ENCODE data around the gene FILIP1L. TPM values are rescaled to one million over a fixed set of nuclear protein-coding genes. Genes with fewer than 3 reads are reported as not detected.

Gene FILIP1L
- total RNA-seq, 1 experiment from 2014 or later: 0.17 TPM

- RAD21 ChIA-PET (ENCODE audit: low non-redundant PET in 1 of 2, low total read pairs in 2 of 2, uncharacterized antibody in 2 of 2, unreplicated experiment in 2 of 2): no interaction called here
- no peak overlapping the region for H3K4me2 ChIP-seq (ENCODE audit: low read length)
- ATAC-seq (no peak), DNase-seq (ENCODE audit: low read depth, low spot score) (no peak)
- no peaks in the 10 kb centered on the region for H3K9me2 ChIP-seq (ENCODE audit: insufficient read depth)
- H3K27ac ChIP-seq (ENCODE audit: low read depth, low read length): no peak overlapping the region
- H4K20me1 ChIP-seq (ENCODE audit: insufficient read depth): no peaks in the 10 kb centered on the region
- H3K4me1 ChIP-seq (ENCODE audit: control insufficient read depth in 1 of 2, insufficient read depth in 2 of 2, low read length in 2 of 2): no peaks in the 10 kb centered on the region
- CTCF ChIA-PET: interaction anchor here (1.1 kb wide), 1 partner anchor 8 kb away, joined by 4 read pairs; no protein-coding TSS in a partner anchor
- no peaks in the 10 kb centered on the region for H3K36me3 ChIP-seq (ENCODE audit: control insufficient read depth in 1 of 2, insufficient read depth in 2 of 2, low read length in 2 of 2)
- intact Hi-C loops (cut with micrococcal nuclease): no loop called here
- H3K79me2 ChIP-seq (ENCODE audit: insufficient read depth, low read length): no peaks in the 10 kb centered on the region
- H2AFZ ChIP-seq (ENCODE audit: low read depth, low read length, poor library complexity, severe bottlenecking): no peak overlapping the region
- TF ChIP-seq CBX3 (IDR thresholded peaks at IDR 0.05; ENCODE audit: low read depth) (no peak), CEBPB (IDR thresholded peaks at IDR 0.05; ENCODE audit: low read depth) (no peak), EGR1 (IDR thresholded peaks at IDR 0.05; ENCODE audit: low read depth) (no peak), POLR2A (IDR thresholded peaks at IDR 0.05; ENCODE audit: borderline replicate concordance, extremely low read depth, insufficient read depth, insufficient read length) (no peak), ZNF274 (IDR thresholded peaks at IDR 0.05; ENCODE audit: low read depth, low read length) (no peak), JUND (IDR thresholded peaks at IDR 0.05) (no peak)
- BruUV-seq (replicated peaks): no TSS peak
- no peak overlapping the region for H3K4me3 ChIP-seq (replicated peaks in 1 of 2; ENCODE audit: low read depth in 1 of 2, low read length in 2 of 2)
- no peaks in the 10 kb centered on the region for H3K9me3 ChIP-seq (ENCODE audit: control insufficient read depth in 1 of 2, insufficient read depth in 1 of 2, low read depth in 1 of 2, low read length in 2 of 2)
- no peak overlapping the region for H3K9ac ChIP-seq (ENCODE audit: low read length)
- H3K27me3 ChIP-seq (ENCODE audit: insufficient read depth, low read length): no peaks in the 10 kb centered on the region
- POLR2A ChIA-PET: no interaction called here
Observed at GRCh38 chr3:100060685-100061484, 53.4 kb downstream of the FILIP1L start.

- no peak overlapping the region for H3K27ac ChIP-seq (ENCODE audit: low read depth, low read length)
- no peaks in the 10 kb centered on the region for H3K9me2 ChIP-seq (ENCODE audit: insufficient read depth)
- H3K36me3 ChIP-seq (ENCODE audit: control insufficient read depth in 1 of 2, insufficient read depth in 2 of 2, low read length in 2 of 2): no peaks in the 10 kb centered on the region
- no peaks in the 10 kb centered on the region for H3K9me3 ChIP-seq (ENCODE audit: control insufficient read depth in 1 of 2, insufficient read depth in 1 of 2, low read depth in 1 of 2, low read length in 2 of 2)
- POLR2A ChIA-PET: no interaction called here
- no peaks in the 10 kb centered on the region for H3K79me2 ChIP-seq (ENCODE audit: insufficient read depth, low read length)
- CTCF ChIA-PET: no interaction called here
- RAD21 ChIA-PET (ENCODE audit: low non-redundant PET in 1 of 2, low total read pairs in 2 of 2, uncharacterized antibody in 2 of 2, unreplicated experiment in 2 of 2): no interaction called here
- BruUV-seq (replicated peaks): no TSS peak
- H3K9ac ChIP-seq (ENCODE audit: low read length): no peak overlapping the region
- no peaks in the 10 kb centered on the region for H3K4me1 ChIP-seq (ENCODE audit: control insufficient read depth in 1 of 2, insufficient read depth in 2 of 2, low read length in 2 of 2)
- H2AFZ ChIP-seq (ENCODE audit: low read depth, low read length, poor library complexity, severe bottlenecking): no peak overlapping the region
- intact Hi-C loops (cut with micrococcal nuclease): no loop called here
- no peak overlapping the region for H3K4me2 ChIP-seq (ENCODE audit: low read length)
- H3K27me3 ChIP-seq (ENCODE audit: insufficient read depth, low read length): no peaks in the 10 kb centered on the region
- no peaks in the 10 kb centered on the region for H4K20me1 ChIP-seq (ENCODE audit: insufficient read depth)
- TF ChIP-seq FOSL1 (IDR thresholded peaks at IDR 0.05; ENCODE audit: low read depth): no peak
- no peak for TF ChIP-seq ATF3 (IDR thresholded peaks at IDR 0.05)
- TF ChIP-seq RAD21 (IDR thresholded peaks at IDR 0.05; ENCODE audit: low read depth): no peak
- TF ChIP-seq CEBPB (IDR thresholded peaks at IDR 0.05; ENCODE audit: low read depth): no peak
- TF ChIP-seq YY1 (IDR thresholded peaks at IDR 0.05; ENCODE audit: extremely low read depth, insufficient replicate concordance, low read depth, low read length): no peak
- no peak overlapping the region for H3K4me3 ChIP-seq (replicated peaks in 1 of 2; ENCODE audit: low read depth in 1 of 2, low read length in 2 of 2)
- DNase-seq (ENCODE audit: low read depth, low spot score) (no peak), ATAC-seq (no peak)
Observed at GRCh38 chr3:100059472-100059871, 54.8 kb downstream of the FILIP1L start.

Data from HCT116 (cell line).